IMR-90 (cell line): ENCODE data around the gene SPOCK3. TPM values are rescaled to one million over a fixed set of nuclear protein-coding genes. Genes with fewer than 3 reads are reported as not detected.

Experiments used
- microRNA-seq, 2 experiments: library from miRNA; stranded (forward) in 1 of 2; unstranded in 1 of 2; fragments of 10-50 nt in 1 of 2; fragments of <30 nt in 1 of 2; gene quantifications in 1 of 2; microRNA quantifications in 1 of 2; one replicate each; pipeline versions ENCODE3 to v1.1.0; 2013 to 2020; ENCODE audit not compliant: insufficient read depth in 1 of 2, insufficient read length in 1 of 2, unreplicated experiment in 1 of 2
- polyA plus RNA-seq, 3 experiments: library from polyadenylated mRNA; depleted of rRNA; stranded (reverse); fragments of >200 nt; gene quantifications; 2 replicates each; pipeline ENCODE4 v1.2.3, GENCODE V29; 2012; ENCODE audit warnings: low replicate concordance in 1 of 3
- small RNA-seq, 5 experiments: library from RNA; depleted of rRNA; stranded (forward); fragments of <200 nt; gene quantifications; one replicate each; pipeline ENCODE3, GENCODE V24; 2012
- total RNA-seq: library from RNA; depleted of rRNA; stranded (reverse); fragments of >200 nt; gene quantifications from 2 replicates; pipeline ENCODE4 v1.2.3, GENCODE V29; 2012

SPOCK3 gene
- total and polyA plus RNA-seq, 2 of the 4 experiments (the other 2 are of a cell fraction): not detected

Small RNA genes within 50 kb of the gene (microRNA-seq; reads per million reads assigned to microRNA genes)
- not detected for gene RNA5SP171 (ENCODE audit: insufficient read depth, insufficient read length)

Small RNA genes within 50 kb of the gene (small RNA-seq; reads per million reads assigned to genes)
- gene RNA5SP171: 0 to 0.92 (median 0.25) reads per million in 5 experiments
